ENCODE data around the gene C1orf159.

DNA sequence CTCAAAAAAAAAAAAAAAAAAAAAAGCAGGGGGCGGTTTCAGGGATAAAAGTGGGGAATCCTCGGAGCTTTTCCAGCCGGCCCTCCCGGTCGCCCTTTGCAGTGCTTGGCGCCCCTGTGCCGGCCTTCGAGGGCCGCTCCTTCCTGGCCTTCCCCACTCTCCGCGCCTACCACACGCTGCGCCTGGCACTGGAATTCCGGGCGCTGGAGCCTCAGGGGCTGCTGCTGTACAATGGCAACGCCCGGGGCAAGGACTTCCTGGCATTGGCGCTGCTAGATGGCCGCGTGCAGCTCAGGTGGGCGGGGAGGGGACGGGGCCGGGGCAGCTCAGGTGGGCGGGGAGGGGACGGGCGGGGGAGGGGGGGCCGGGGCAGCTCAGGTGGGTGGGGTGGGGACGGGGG, 67.1 kb downstream of the C1orf159 start:
- TF ChIP-seq, protein P1, sequence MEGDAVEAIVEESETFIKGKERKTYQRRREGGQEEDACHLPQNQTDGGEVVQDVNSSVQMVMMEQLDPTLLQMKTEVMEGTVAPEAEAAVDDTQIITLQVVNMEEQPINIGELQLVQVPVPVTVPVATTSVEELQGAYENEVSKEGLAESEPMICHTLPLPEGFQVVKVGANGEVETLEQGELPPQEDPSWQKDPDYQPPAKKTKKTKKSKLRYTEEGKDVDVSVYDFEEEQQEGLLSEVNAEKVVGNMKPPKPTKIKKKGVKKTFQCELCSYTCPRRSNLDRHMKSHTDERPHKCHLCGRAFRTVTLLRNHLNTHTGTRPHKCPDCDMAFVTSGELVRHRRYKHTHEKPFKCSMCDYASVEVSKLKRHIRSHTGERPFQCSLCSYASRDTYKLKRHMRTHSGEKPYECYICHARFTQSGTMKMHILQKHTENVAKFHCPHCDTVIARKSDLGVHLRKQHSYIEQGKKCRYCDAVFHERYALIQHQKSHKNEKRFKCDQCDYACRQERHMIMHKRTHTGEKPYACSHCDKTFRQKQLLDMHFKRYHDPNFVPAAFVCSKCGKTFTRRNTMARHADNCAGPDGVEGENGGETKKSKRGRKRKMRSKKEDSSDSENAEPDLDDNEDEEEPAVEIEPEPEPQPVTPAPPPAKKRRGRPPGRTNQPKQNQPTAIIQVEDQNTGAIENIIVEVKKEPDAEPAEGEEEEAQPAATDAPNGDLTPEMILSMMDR (IDR thresholded peaks at IDR 0.05; ENCODE audit: low read depth, low read length): no peak
- TF ChIP-seq EZH2phosphoT487 (IDR thresholded peaks at IDR 0.05; ENCODE audit: low read depth): no peak
